CD4-positive, alpha-beta memory T cell (primary cell): Measurements from ENCODE around the gene VARS2. TPM values are rescaled to one million over a fixed set of nuclear protein-coding genes. Genes with fewer than 3 reads are reported as not detected.
"Not testable (repeated sequence)": the region's sequence is repeated elsewhere in the genome, so short reads cannot be mapped to it uniquely, and the experiment has no call there.

Experiments
- CTCF ChIA-PET: fragments of 350-600 bp; sonication (Branson Sonifier 250); formaldehyde crosslinking; loops from one replicate; lab custom pipeline; 2021; ENCODE audit warnings: inconsistent platforms; ENCODE audit not compliant: partially characterized antibody; lab: Charles Lee
- POLR2A ChIA-PET: fragments of 350-600 bp; sonication (Branson Sonifier 250); formaldehyde crosslinking; loops from one replicate; lab custom pipeline; 2021; ENCODE audit not compliant: partially characterized antibody; lab: Charles Lee
- DNase-seq, 5 donors: peaks; one replicate each; pipeline versions ENCODE4 v3.0.0 to v3.0.0-alpha.2; 2020 to 2022; ENCODE audit warnings: mixed read lengths in 1 of 5
- H3K27ac ChIP-seq: one replicate; pipeline ENCODE4 v1.7.0; 2013; ENCODE audit warnings: low read depth, low read length
- H3K27me3 ChIP-seq: 2 replicates; pipeline ENCODE4 v1.7.0; 2013; ENCODE audit warnings: mild to moderate bottlenecking, low read length, moderate library complexity; ENCODE audit not compliant: insufficient read depth
- H3K36me3 ChIP-seq: 2 replicates; pipeline ENCODE4 v1.7.0; 2013; ENCODE audit warnings: mild to moderate bottlenecking, low read length, moderate library complexity; ENCODE audit not compliant: insufficient read depth
- H3K4me1 ChIP-seq: 2 replicates; pipeline ENCODE4 v1.7.0; 2013; ENCODE audit warnings: mild to moderate bottlenecking, low read length, moderate library complexity; ENCODE audit not compliant: insufficient read depth
- H3K4me3 ChIP-seq, 2 donors: one replicate each; pipeline ENCODE4 v1.7.0; 2013; ENCODE audit warnings: low read length in 2 of 2, mild to moderate bottlenecking in 1 of 2
- H3K9me3 ChIP-seq, 2 donors: one replicate each; pipeline ENCODE4 v1.7.0; 2013; ENCODE audit warnings: low read length in 2 of 2, control low read depth in 1 of 2; ENCODE audit not compliant: control insufficient read depth in 1 of 2
- H3K27ac Mint-ChIP-seq, 7 donors: one replicate each; pipeline ENCODE4 v1.8.0; 2020 to 2021; ENCODE audit warnings: mixed read lengths in 7 of 7, mild to moderate bottlenecking in 6 of 7, inconsistent platforms in 3 of 7, moderate library complexity in 3 of 7
- H3K27me3 Mint-ChIP-seq, 2 donors: one replicate each; pipeline ENCODE4 v1.8.0; 2020 to 2021; ENCODE audit warnings: mixed read lengths in 2 of 2
- H3K36me3 Mint-ChIP-seq, 2 donors: one replicate each; pipeline ENCODE4 v1.8.0; 2020 to 2021; ENCODE audit warnings: mixed read lengths in 2 of 2, inconsistent platforms in 1 of 2, mild to moderate bottlenecking in 1 of 2
- H3K4me1 Mint-ChIP-seq, 4 donors: one replicate each; pipeline ENCODE4 v1.8.0; 2020 to 2021; ENCODE audit warnings: mixed read lengths in 4 of 4, mild to moderate bottlenecking in 1 of 4
- H3K4me3 Mint-ChIP-seq, 8 donors: one replicate each; pipeline ENCODE4 v1.8.0; 2020 to 2021; ENCODE audit warnings: mixed read lengths in 8 of 8, mild to moderate bottlenecking in 7 of 8, moderate library complexity in 6 of 8, inconsistent platforms in 3 of 8
- H3K9me3 Mint-ChIP-seq, 8 donors: one replicate each; pipeline ENCODE4 v1.8.0; 2020 to 2021; ENCODE audit warnings: mixed read lengths in 8 of 8, mild to moderate bottlenecking in 5 of 8, inconsistent platforms in 3 of 8, moderate library complexity in 1 of 8
- intact Hi-C: fragments of 100-400 bp; cut with micrococcal nuclease; formaldehyde crosslinking; loops from one replicate; pipeline ENCODE4 v1.15.1; 2023
- polyA plus RNA-seq, 2 donors: library from polyadenylated mRNA; unstranded; fragments of 300-500 nt; fragmentation: Illumina TruSeq; gene quantifications; one replicate each; pipeline ENCODE4 v1.2.3, GENCODE V29; 2021
- total RNA-seq, 2 experiments: library from RNA; stranded (reverse); gene quantifications; one replicate each; pipeline ENCODE4 v1.2.3, GENCODE V29; 2021

Gene VARS2
- total and polyA plus RNA-seq, 4 experiments from 2014 or later, result 16.3 to 37.8 (median 26.0) TPM

- no peak overlapping the region for H3K4me3 ChIP-seq
- no peaks in the 10 kb centered on the region for H3K27me3 ChIP-seq
- no peak overlapping the region for H3K4me3 Mint-ChIP-seq
- no peaks in the 10 kb centered on the region for H3K27me3 Mint-ChIP-seq
- CTCF ChIA-PET, result no interaction called here
- no peaks in the 10 kb centered on the region for H3K4me1 Mint-ChIP-seq
- no peaks in the 10 kb centered on the region for H3K4me1 ChIP-seq
- no peaks in the 10 kb centered on the region for H3K9me3 Mint-ChIP-seq
- H3K9me3 ChIP-seq, result no peaks in the 10 kb centered on the region
- peaks cover 7 to 14% of the 10 kb centered on the region in 2 donors for H3K36me3 Mint-ChIP-seq
- intact Hi-C loops, result no loop called here
- no peaks in the 10 kb centered on the region for H3K36me3 ChIP-seq
- no peak overlapping the region for H3K27ac ChIP-seq
- peak overlapping the region in 1 of 7 donors; percentile 43 for H3K27ac Mint-ChIP-seq
- POLR2A ChIA-PET, result interaction anchor here (0.7 to 1.5 kb wide), 2 partner anchors 9 kb away, joined by 3 to 4 read pairs; partner anchors contain the start of gene GTF2H4
- no peak for DNase-seq
Measured at GRCh38 chr6:30898750-30899360, 15.2 kb upstream of the VARS2 start.

GRCh38 chr6:30900863-30901417 lies 13.1 kb upstream of the VARS2 start:
- Mint-ChIP-seq H3K27ac (no peak overlapping the region), H3K36me3 (peaks cover 0 to 8% of the 10 kb centered on the region in 2 donors), H3K9me3 (no peaks in the 10 kb centered on the region), H3K27me3 (no peaks in the 10 kb centered on the region), H3K4me1 (no peaks in the 10 kb centered on the region), H3K4me3 (no peak overlapping the region)
- no peak overlapping the region for H3K4me3 ChIP-seq
- H3K27me3 ChIP-seq, result no peaks in the 10 kb centered on the region
- POLR2A ChIA-PET, result no interaction called here
- no peak overlapping the region for H3K27ac ChIP-seq
- CTCF ChIA-PET, result no interaction called here
- intact Hi-C loops, result loop anchor here (10.0 kb wide), 1 partner anchor 346 kb away; the partner anchor contains the start of genes GNL1 and PRR3
- no peaks in the 10 kb centered on the region for H3K4me1 ChIP-seq
- DNase-seq, result no peak
- H3K9me3 ChIP-seq, result no peaks in the 10 kb centered on the region
- H3K36me3 ChIP-seq, result no peaks in the 10 kb centered on the region

GRCh38 chr6:30901436-30901835 lies 12.6 kb upstream of the VARS2 start:
- H3K4me1 Mint-ChIP-seq, result no peaks in the 10 kb centered on the region
- Histone ChIP-seq H3K27me3 (no peaks in the 10 kb centered on the region), H3K4me3 (no peak overlapping the region), H3K9me3 (no peaks in the 10 kb centered on the region), H3K36me3 (no peaks in the 10 kb centered on the region), H3K27ac (no peak overlapping the region), H3K4me1 (no peaks in the 10 kb centered on the region)
- intact Hi-C loops, result loop anchor here (10.0 kb wide), 1 partner anchor 347 kb away; the partner anchor contains the start of genes GNL1 and PRR3
- CTCF ChIA-PET, result interaction anchor here (0.9 kb wide), 1 partner anchor 9 kb away, joined by 3 read pairs; no protein-coding TSS in a partner anchor
- H3K36me3 Mint-ChIP-seq, result peaks cover 0 to 8% of the 10 kb centered on the region in 2 donors
- H3K27me3 Mint-ChIP-seq, result no peaks in the 10 kb centered on the region
- POLR2A ChIA-PET, result no interaction called here
- no peak for DNase-seq
- no peak overlapping the region for H3K4me3 Mint-ChIP-seq
- no peaks in the 10 kb centered on the region for H3K9me3 Mint-ChIP-seq
- H3K27ac Mint-ChIP-seq, result no peak overlapping the region

- H3K27me3 Mint-ChIP-seq, H3K9me3 Mint-ChIP-seq, H3K4me3 ChIP-seq, H3K4me1 ChIP-seq, H3K9me3 ChIP-seq, POLR2A ChIA-PET, H3K4me1 Mint-ChIP-seq, H3K4me3 Mint-ChIP-seq, DNase-seq, H3K27me3 ChIP-seq, H3K27ac ChIP-seq, H3K36me3 Mint-ChIP-seq, H3K36me3 ChIP-seq: not testable (repeated sequence)
- CTCF ChIA-PET, result interaction anchor here (0.9 kb wide), 1 partner anchor 9 kb away, joined by 3 read pairs; no protein-coding TSS in a partner anchor
- peak overlapping the region in 1 of 7 donors; percentile 12 for H3K27ac Mint-ChIP-seq
- intact Hi-C loops, result loop anchor here (10.0 kb wide), 1 partner anchor 347 kb away; the partner anchor contains the start of genes GNL1 and PRR3
Measured at GRCh38 chr6:30902196-30902595, 11.8 kb upstream of the VARS2 start.

GRCh38 chr6:30902709-30903108 lies 11.3 kb upstream of the VARS2 start:
- Histone ChIP-seq H3K9me3 (no peaks in the 10 kb centered on the region), H3K27me3 (no peaks in the 10 kb centered on the region), H3K4me3 (no peak overlapping the region), H3K36me3 (no peaks in the 10 kb centered on the region), H3K27ac (no peak overlapping the region), H3K4me1 (peaks cover 5% of the 10 kb centered on the region)
- ChIA-PET POLR2A (no interaction called here), CTCF (no interaction called here)
- Mint-ChIP-seq H3K27me3 (no peaks in the 10 kb centered on the region), H3K9me3 (no peaks in the 10 kb centered on the region), H3K4me1 (peaks cover 2 to 8% (median 3%) of the 10 kb centered on the region in 4 donors), H3K4me3 (no peak overlapping the region), H3K36me3 (peaks cover 0 to 4% of the 10 kb centered on the region in 2 donors), H3K27ac (peak overlapping the region in 1 of 7 donors; percentile 12)
- intact Hi-C loops, result loop anchor here (10.0 kb wide), 1 partner anchor 348 kb away; the partner anchor contains the start of genes GNL1 and PRR3
- DNase-seq, result no peak

- Histone ChIP-seq H3K27me3 (no peaks in the 10 kb centered on the region), H3K4me3 (no peak overlapping the region), H3K9me3 (no peaks in the 10 kb centered on the region), H3K27ac (no peak overlapping the region), H3K36me3 (no peaks in the 10 kb centered on the region), H3K4me1 (peaks cover 5% of the 10 kb centered on the region)
- ChIA-PET POLR2A (no interaction called here), CTCF (no interaction called here)
- intact Hi-C loops, result loop anchor here (10.0 kb wide), 1 partner anchor 348 kb away; the partner anchor contains the start of genes GNL1 and PRR3
- H3K36me3 Mint-ChIP-seq, result peaks cover 0 to 8% of the 10 kb centered on the region in 2 donors
- DNase-seq, result no peak
- H3K27ac Mint-ChIP-seq, result no peak overlapping the region
- H3K4me1 Mint-ChIP-seq, result peaks cover 7 to 13% (median 8%) of the 10 kb centered on the region in 4 donors
- no peaks in the 10 kb centered on the region for H3K27me3 Mint-ChIP-seq
- H3K4me3 Mint-ChIP-seq, result no peak overlapping the region
- H3K9me3 Mint-ChIP-seq, result no peaks in the 10 kb centered on the region
Measured at GRCh38 chr6:30903236-30903635, 10.8 kb upstream of the VARS2 start.

- intact Hi-C loops, result loop anchor here (10.0 kb wide), 1 partner anchor 353 kb away; the partner anchor contains the start of genes GNL1 and PRR3
- H3K27ac Mint-ChIP-seq, result peak overlapping the region in 4 of 7 donors; percentile 58 to 96 (median 78)
- POLR2A ChIA-PET, result interaction anchor here (0.9 to 2.2 kb wide), 8 partner anchors 8 to 292 kb away, joined by 3 to 17 read pairs (median 4); partner anchors contain the start of gene IER3
- not testable (repeated sequence) for H3K27me3 Mint-ChIP-seq, H3K36me3 ChIP-seq, H3K9me3 Mint-ChIP-seq, H3K27me3 ChIP-seq, DNase-seq, H3K9me3 ChIP-seq
- Histone ChIP-seq H3K27ac (peak overlapping the region; percentile 50), H3K4me1 (peaks cover 14% of the 10 kb centered on the region), H3K4me3 (peak overlapping the region; percentile 75 to 97)
- CTCF ChIA-PET, result interaction anchor here (1.0 to 1.2 kb wide), 2 partner anchors 10 to 80 kb away, joined by 3 to 6 read pairs; no protein-coding TSS in a partner anchor
- H3K4me1 Mint-ChIP-seq, result peaks cover 20 to 27% (median 20%) of the 10 kb centered on the region in 4 donors
- peaks cover 15 to 21% of the 10 kb centered on the region in 2 donors for H3K36me3 Mint-ChIP-seq
- peak overlapping the region; percentile 96 to 100 (median 99) for H3K4me3 Mint-ChIP-seq
Measured at GRCh38 chr6:30907290-30907757, 6.7 kb upstream of the VARS2 start.
